ENCODE data around the gene PLB1.

PLB1 gene

GRCh38 chr2:28645553-28645952 is 149.7 kb downstream of the PLB1 start:
- no peak for TF ChIP-seq CTCF (IDR thresholded peaks at IDR 0.05; ENCODE audit: control insufficient read depth, extremely low read depth, insufficient read depth)
- no peak overlapping the region for H3K4me3 ChIP-seq (ENCODE audit: low read depth, low read length)
- DNase-seq (ENCODE audit: low read depth), result no peak

GRCh38 chr2:28647682-28648081 is 151.8 kb downstream of the PLB1 start:
- no peak for TF ChIP-seq CTCF (IDR thresholded peaks at IDR 0.05; ENCODE audit: control insufficient read depth, extremely low read depth, insufficient read depth)
- no peak for DNase-seq (ENCODE audit: low read depth)
- no peak overlapping the region for H3K4me3 ChIP-seq (ENCODE audit: low read depth, low read length)

GRCh38 chr2:28648147-28648546 is 152.3 kb downstream of the PLB1 start:
- DNase-seq (ENCODE audit: low read depth), result no peak
- no peak overlapping the region for H3K4me3 ChIP-seq (ENCODE audit: low read depth, low read length)
- no peak for TF ChIP-seq CTCF (IDR thresholded peaks at IDR 0.05; ENCODE audit: control insufficient read depth, extremely low read depth, insufficient read depth)

- no peak for TF ChIP-seq CTCF (IDR thresholded peaks at IDR 0.05; ENCODE audit: control insufficient read depth, extremely low read depth, insufficient read depth)
- no peak for DNase-seq (ENCODE audit: low read depth)
- no peak overlapping the region for H3K4me3 ChIP-seq (ENCODE audit: low read depth, low read length)
These were observed 153.0 kb downstream of the PLB1 start for GRCh38 chr2:28648671-28649395.

GRCh38 chr2:28649481-28650265 is 153.8 kb downstream of the PLB1 start:
- no peak overlapping the region for H3K4me3 ChIP-seq (ENCODE audit: low read depth, low read length)
- no peak for DNase-seq (ENCODE audit: low read depth)

GRCh38 chr2:28650266-28650584 is 154.4 kb downstream of the PLB1 start:
- no peak overlapping the region for H3K4me3 ChIP-seq (ENCODE audit: low read depth, low read length)
- no peak for DNase-seq (ENCODE audit: low read depth)
- TF ChIP-seq CTCF (IDR thresholded peaks at IDR 0.05; ENCODE audit: control insufficient read depth, extremely low read depth, insufficient read depth), result no peak

More at GRCh38 chr2:28649481-28650265, 153.8 kb downstream of the PLB1 start:
- no peak for TF ChIP-seq CTCF (IDR thresholded peaks at IDR 0.05; ENCODE audit: control insufficient read depth, extremely low read depth, insufficient read depth)

Data from LNCaP clone FGC (cell line).